EH (cell line): ENCODE results near the gene GK2.

ENCODE experiments used
- DNase-seq: peaks from one replicate; pipeline ENCODE4 v3.0.0-alpha.2; 2015; ENCODE audit warnings: low read depth

GK2 gene

DNA sequence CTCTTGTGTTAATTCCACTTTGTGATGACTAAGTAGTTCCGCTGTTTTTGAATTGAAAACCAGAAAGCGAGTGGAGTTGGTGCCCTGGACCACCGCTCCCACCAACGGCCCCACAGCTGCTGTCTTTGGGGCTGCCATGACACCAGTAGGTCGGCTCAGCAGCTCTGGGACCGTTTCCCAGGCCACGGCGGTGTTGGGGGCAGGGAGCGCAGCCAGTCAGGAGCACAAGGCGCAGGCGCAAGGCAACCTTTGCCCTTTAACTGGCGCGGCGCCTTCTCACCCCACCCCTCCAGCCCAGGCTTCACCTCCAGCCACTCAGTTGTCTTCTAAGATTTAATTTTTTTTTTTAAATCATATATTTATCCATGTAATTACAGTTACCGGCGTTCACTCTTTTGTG, at the start of gene GK2:
Gene GK2, minus strand, starts transcription at position 166 of the 400 bp plus-strand sequence. Its CDS starts 28 bp downstream, at position 138.
- no peak for DNase-seq

DNA sequence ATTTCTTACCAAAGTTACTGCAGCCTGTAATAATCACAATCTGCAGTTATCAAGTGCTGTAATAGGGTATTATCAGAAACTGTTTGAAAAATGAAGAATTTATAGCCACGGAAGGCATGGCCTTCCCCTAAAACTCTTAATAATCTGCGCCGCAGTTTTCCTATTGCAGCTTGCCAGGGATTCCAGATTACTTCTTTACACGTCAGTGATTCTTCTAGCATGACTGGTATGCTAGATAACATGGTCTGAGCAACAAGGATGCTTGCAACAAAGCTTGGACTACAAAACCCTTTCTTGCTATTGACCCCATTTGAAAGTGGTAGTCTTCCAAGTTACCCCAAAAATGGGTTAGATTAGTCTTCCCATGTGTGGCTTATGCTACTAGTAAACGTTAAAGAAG, 47.2 kb upstream of the GK2 start:
- DNase-seq, result no peak

DNA sequence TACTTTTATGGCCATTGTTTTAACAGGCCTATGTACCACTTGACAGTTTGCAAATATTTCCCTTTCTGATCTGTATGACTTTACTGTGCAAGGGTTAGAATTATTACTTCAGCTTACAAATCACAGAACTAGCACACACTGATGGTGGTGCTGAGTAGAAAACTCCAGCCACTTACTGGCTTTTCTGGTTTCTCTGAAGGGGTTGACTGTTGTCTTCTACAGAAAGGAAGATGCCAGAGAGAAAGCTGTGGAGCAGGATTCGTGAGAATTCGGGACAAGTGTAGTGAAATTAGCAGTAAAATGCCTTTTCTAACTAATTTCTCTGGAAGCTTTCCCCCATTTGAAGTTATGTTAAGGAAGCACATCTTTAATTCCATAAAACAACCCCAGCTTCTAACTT, 46.6 kb upstream of the GK2 start:
- no peak for DNase-seq

DNA sequence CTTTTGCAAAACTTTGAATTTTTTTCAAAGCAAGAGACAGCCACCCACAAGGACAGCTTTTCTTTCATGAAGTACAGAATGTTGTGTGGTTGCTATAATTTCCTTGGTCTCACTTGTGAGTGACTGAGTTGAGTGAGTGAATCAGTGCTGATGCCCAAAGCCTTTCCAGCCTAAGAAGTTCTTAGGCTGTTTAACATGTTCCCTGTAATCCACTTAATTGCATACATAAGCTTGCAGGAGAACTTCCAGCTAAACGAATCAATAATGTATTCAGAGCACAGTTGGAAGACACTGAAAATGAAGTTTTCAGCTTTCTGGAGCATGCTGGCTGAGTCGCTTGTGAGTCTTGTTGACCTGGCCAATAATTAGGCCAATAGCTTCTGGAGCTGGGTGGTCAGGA, 42.0 kb upstream of the GK2 start:
- no peak for DNase-seq

DNA sequence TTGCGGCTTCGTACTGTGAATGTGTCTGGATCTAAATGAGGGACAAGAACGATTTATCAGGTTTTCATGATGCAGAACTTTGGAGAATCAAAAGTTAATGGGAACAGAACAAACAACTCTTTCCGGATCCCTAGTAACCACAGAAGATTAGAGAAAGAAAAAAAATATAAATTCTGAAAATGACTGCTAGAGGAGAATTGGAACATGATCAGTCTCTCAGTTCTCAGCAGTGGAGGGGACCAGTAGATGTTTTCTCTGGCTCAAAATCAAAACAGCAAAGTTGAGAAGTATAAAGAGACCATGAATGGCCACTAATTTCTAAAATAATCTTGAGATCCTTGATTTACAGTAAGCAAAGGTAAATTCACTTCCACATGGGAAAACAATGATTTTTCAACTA, 38.1 kb upstream of the GK2 start:
- DNase-seq, result no peak

DNA sequence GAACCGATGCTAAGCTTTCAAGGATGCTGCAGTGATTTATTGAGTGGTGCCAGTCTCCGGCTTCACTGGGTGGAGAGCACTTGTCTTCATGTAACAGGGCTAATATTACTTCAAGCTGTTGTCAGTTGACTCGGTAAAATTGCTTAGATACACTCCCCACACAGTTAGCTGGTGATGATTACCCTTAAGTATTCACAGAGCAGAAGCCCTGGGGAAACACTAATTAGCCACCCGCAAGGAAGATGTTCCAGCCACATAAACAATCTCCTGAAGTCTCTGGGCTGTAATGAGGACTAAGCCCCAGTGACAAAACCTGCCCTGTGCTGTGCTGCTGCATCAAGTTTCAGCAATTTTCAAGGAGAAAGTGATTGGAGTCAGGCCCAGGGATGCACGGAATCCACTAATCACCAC, 37.3 kb upstream of the GK2 start:
- no peak for DNase-seq

DNA sequence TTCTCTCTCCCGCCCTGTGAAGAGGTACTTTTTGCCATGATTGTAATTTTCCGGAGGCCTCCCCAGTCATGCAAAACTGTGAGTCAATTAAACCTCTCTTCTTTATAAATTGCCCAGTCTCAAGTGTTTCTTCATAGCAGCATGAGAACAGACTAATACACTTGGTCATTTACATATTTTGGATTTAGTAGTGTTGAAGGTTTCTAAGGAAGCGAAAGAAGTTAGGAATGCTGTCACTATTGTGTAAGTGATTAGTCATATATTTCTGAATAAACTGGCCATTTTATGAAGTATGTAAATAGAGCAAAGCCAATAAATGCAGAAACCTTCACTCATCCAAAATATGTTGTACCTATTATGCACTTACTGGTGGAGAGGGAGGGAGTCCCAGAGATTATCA, 34.4 kb upstream of the GK2 start:
- DNase-seq, result no peak

DNA sequence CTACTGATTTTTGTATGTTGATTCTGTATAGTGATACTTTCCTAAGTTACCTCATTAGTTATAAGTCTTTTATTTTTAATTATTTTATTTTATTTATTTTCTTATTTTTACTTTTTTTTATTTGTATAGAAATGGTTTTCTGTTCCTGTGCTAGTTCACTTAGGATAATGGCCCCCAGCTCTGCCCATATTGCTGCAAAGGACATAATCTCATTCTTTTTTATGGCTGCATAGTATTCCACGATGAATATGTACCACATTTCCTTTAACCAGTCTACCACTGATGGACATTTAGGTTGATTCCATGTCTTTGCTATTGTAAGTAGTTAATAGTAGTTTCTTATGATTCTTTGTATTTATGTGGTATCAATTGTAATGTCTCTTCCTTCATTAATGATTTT, 31.5 kb upstream of the GK2 start:
- DNase-seq, result no peak

DNA sequence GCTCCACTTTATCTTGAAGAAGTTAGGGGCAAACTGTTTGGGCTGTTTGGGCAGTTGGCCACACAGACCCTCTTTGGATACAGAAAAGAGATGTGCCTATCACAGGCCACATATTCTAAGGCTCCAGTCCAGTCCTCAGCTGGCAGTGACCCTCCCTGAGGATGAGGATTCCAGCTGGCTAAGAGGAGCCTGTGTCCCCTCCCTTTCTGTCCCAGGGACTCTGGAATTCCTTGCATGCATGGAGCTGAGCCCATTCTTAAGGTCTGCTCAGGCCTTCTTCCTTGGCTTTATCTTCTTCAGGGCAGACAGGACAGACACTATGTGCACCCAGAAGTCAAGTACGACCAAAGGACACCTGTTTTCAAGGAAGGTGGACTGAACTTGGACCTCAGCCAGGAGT, 23.8 kb upstream of the GK2 start:
- DNase-seq, result no peak

DNA sequence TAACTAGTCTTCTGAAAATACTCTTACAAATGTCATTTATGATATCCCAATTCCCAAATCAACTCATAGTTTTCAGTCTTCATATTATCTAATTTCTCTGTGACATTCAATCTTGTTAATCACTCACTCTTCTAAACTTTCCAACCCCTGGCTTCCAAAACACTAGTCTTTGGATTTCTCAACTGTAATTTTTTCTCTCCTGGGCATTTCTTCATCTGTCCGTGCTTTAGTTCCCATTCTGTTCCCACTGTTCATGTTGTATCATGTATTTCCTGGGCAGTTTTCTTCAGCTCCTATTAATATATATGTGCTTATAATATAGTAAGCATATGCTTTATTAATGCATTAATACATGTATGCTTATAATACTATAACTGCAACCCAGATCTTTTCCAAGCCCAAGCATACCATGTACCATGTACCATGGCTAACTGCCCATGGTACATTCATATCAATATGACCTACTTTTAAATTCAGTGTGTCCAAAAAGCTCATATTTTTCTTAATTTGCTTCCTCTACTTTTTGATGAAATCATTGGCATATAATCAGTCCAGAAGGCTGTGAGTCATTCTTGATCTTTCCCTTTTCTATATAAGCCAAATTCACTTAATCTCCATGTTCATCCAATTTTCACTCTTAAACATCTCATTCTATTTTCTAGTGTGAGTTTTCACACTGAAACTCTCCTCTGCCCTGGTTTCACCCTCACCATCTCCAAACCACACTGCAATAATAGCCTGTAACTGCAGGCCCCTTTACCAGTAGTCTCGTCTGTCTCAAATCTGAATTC, 21.3 kb upstream of the GK2 start:
- no peak for DNase-seq

DNA sequence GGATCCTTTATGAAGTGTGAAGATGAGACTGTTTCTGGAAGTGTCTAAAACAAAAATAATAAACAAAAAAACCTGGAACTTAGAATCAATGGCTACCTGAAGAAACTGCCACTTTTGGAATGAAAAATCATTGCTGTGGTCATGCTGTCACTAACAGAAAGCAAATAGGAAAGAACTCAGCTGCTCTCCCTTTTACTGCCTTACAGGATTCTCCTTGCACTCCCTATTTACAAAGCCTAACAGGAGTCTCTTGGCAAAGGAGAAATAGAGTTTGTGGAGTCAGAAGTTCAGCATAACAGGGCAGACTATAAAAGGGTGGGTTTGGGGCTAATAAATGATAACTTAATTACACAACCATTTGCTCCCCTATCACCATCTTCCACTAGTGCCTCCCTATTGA, 19.0 kb upstream of the GK2 start:
- no peak for DNase-seq

DNA sequence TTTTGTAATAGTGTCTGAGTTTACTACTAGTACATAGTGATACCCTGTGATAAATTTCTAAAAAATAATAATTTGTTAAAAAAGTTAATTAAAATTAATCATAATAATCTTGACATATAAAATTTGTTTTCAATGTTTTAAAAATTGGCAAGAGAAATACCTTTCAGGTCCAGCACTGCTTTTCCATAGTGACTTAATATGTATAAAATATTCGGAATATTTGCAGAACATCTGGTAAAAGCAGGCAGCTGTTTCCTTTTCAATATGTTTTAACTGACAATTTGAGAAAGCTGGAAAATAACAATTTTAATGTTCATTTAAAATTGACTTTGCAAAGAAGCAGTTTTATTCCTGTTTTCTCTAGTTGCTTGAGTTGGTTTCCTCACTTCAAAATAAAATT, 17.6 kb upstream of the GK2 start:
- DNase-seq, result no peak

DNA sequence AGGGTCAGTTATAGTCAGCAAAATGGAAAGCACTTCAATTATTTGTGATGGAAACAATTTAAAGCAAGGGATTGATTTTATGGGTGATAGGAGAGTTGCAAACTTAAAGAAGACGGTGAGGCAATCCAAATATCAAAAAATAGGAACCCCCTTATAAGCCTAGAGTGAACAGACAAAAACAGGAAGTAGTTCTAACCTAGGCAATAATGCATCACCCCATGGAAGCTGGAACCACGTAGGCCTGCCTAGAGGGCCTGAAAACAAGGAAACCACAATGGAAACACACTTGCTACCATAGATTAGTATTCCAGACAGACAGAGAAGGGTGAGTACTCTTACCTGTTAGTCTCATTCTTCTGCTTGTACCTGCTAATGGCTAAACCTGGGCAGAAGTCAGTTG, 13.5 kb upstream of the GK2 start:
- no peak for DNase-seq

DNA sequence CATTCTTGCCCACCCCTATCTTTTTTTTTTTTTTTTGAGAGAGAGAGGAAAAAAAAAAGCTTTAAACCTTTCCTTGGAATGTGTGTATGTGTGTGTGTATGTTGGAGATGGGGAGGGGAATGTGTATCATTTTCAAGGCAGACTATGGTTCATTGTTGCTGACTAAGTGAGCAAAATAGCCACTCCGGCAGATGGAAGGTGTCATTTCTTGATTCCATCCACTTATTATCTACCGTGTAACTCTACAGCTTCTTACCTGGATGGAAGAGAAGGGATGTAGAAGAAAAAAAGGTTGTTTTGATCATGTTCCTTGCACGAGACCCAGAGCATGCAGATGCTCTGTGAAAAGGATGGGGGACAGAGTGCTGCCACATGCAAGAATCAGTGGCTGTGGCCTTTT, 5.9 kb upstream of the GK2 start:
- DNase-seq, result no peak

DNA sequence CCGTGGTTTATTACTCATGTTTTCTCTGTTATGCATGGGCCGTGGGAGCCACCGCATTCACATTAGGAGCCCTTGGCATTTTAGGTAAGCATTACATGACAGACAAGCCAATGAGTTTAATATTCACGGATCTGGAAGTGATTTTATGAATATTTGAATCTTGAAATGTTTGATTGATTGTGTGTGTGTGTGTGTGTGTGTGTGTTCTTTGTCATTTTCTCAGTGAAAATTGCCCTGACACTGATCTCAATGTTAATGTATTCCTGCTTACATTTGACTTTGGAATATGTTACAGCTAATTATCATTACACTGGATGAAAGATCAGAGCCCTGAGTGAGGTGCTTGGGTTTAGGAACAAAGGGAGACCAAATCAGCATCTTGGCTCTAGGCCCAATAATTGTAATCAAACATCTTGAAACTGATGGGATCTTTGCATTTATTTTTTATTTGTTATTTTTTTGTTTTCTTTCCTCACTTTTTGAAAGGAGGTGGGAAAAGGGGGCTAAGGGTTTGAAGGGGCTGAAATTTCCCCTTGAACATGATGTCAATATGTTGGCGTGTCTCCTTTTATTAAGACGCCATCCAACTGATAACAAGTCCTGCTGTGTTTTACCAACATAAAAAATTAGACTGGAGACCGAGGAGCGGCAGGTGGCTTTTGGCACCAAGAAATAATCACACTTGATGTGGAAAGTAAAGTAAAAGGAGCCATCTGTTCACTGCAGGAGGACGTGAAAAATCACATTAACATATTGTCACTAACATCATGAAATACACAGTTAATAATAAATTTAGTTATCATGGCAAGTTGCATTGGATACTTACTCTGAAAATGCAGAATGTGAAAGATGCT, 5.2 kb upstream of the GK2 start:
- no peak for DNase-seq

DNA sequence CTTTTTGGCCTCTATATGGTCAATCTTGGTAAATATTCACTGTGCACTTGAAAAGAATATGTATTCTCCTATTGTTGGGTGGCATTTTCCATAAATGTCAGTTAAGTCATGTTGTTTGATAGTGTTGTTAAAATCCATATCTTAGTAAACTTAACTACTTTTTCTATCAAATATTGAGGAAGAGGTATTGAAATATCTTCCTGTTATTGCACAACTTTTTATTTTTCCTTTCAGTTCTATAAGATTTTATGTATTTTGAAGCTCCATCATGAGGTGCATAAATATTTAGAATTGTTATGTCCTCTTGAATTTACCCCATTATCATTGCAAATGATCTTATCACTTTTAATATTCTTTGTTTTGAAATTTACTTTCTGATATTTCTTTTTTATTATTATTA, 3.4 kb downstream of the GK2 start:
- DNase-seq, result no peak

DNA sequence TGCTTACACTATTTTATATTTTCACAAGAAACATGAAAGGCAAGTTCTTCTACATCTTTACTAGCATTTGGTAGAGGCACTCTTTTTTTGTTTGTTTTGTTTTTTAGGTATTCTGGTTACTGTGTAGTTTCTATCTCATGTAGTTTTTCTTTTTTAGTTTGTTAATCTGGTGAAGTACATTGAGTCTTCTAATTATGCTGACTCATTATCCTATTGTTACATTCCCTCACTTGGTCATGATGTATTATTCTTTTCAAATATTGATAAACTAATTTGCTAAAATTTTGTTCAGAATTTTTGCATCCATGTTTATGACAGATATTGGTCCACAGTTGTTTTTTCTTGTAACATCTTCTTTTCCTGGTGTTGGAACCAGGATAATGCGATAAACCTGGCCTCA, 4.7 kb downstream of the GK2 start:
- DNase-seq, result no peak

DNA sequence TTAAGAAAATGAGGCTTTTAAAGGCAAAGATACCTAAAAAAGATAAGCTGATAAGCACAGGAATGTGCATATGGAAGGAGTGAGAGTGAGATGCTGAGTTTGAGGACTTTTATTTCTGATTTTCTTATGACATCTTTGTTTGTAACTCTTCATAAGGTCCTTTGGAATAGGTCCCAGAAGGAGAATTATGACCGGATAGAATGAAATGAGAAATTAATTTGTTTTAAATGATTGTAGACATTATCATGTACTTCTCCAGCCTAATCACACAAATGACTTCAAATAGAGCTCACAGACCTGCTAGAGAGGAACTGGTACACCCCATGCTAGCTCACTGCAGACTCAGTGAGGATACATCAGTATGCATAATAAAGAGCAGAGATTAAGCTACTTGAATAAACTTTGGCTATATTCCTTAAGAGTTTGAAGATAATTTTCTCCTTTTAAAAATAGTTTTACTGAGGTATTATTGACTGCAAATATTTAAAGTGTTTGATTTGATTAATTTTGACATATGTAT, 5.6 kb downstream of the GK2 start:
- no peak for DNase-seq

DNA sequence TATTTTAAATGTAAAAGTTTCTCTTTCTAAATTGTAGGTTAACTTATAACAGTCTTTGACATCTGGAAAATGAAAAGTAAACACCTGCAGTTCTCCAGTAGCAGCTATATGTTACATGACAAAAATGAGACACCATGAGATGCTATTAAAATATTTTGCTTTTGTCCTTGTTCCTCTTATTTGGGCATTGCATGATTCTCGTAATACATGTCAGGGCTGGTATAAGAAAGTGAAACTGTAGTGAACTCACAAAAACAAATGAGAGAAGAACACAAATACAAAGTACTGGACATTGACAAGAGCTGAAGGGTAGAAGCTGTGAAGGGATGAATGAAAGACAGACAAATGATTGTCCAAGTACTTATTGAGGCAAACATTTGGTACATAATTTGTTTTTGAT, 9.0 kb downstream of the GK2 start:
- no peak for DNase-seq

DNA sequence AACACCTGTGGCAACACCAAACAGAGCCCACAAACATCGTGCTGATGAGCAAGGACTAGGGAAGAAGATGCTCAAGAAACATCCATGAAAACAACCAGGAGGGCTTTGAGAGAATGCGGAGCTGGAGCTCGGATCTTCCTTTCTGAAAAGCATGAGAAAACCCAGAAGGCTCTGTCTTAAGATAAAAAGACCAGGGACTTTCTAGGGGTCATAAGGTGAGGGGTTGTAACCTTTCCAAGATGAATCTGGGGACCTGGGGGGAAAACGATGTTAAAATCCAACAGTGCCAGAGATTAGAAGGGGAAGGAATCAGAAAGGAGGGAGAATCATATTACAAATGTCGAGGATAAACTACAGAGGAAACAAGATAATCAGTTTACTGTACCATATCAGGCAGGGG, 10.1 kb downstream of the GK2 start:
- no peak for DNase-seq

DNA sequence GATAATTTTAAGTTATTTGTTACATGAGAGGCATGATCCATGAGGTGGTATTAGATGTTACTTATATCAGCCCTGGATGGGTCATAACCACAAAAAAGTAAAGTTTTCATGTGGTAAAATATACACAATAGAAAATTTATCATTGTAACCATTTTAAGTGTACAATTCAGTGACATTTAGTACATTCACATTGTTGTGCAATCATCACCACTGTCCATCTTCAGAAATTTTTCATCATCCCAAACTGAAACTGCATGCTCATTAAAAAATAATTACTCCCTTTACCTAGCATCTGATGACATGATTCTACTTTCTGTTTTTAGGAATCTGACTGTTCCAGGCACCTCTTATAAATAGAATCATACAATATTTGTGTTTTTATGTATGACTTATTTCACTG, 11.2 kb downstream of the GK2 start:
- DNase-seq, result no peak

DNA sequence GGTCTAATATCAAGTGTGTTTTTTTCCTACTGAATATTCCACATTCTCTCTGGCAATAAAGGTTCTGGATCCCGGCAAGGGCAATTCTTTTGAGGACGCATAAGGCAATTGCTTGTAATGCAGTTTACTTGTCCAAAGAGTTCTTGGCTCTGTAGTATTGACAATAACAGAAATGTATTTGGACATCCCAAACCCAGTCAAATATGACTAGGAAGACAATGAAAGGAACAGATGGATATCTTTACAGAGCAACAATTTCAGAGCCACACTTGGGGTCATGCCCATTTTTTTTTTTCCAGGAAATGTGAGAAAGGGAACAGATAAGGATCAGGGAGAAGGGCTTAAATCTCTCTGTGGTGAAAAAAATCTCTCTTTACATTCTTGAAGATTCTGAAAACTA, 12.2 kb downstream of the GK2 start:
- no peak for DNase-seq

DNA sequence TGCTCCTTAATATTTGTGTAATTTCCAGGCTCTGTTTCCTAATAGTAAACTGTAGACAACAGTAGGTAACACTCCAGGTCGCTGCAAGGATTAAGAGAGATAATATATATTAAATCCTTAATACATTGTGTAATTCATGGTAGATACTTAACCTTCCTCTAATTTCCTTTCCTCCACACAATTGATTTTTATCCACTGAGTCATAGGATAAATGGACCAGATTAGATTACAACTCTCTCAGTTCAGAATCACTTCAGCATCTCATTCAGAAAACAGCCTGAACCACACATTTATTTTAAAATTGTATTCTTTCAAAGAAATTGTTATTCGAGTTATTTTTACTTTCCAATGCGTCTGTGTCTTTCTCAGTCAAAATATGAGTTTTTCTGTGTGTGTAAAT, 17.1 kb downstream of the GK2 start:
- DNase-seq, result no peak
